Nephron (organoid): ENCODE results near the gene HRG.

Experiments used
- H3K27ac Mint-ChIP-seq, 3 experiments: 2 replicates each; pipeline ENCODE4 v1.8.0; 2020; ENCODE audit warnings: mixed read lengths in 3 of 3, mild to moderate bottlenecking in 2 of 3, moderate library complexity in 1 of 3
- H3K27me3 Mint-ChIP-seq: 2 replicates; pipeline ENCODE4 v1.8.0; 2021; ENCODE audit warnings: low read depth, mild to moderate bottlenecking, moderate library complexity, mixed read lengths
- H3K36me3 Mint-ChIP-seq: 2 replicates; pipeline ENCODE4 v1.8.0; 2020; ENCODE audit warnings: low read depth, mixed read lengths
- H3K4me1 Mint-ChIP-seq: 2 replicates; pipeline ENCODE4 v1.8.0; 2020; ENCODE audit warnings: mixed read lengths
- H3K4me3 Mint-ChIP-seq, 3 experiments: 2 replicates each; pipeline ENCODE4 v1.8.0; 2020; ENCODE audit warnings: mild to moderate bottlenecking in 3 of 3, mixed read lengths in 3 of 3, moderate library complexity in 2 of 3
- H3K9me3 Mint-ChIP-seq: 2 replicates; pipeline ENCODE4 v1.8.0; 2020; ENCODE audit warnings: mixed read lengths
- CTCF ChIP-seq, 3 experiments: fragments of 200-600 bp; sonication (generic); IDR thresholded peaks; one replicate each; pipeline ENCODE4 v1.5.0; 2021; ENCODE audit warnings: antibody characterized with exemption in 3 of 3; ENCODE audit not compliant: unreplicated experiment in 3 of 3

The HRG gene

GRCh38 chr3:186635532-186635931 is 30.3 kb upstream of the HRG start:
- H3K36me3 Mint-ChIP-seq, result no peaks in the 10 kb centered on the region
- no peak overlapping the region for H3K4me3 Mint-ChIP-seq
- H3K4me1 Mint-ChIP-seq, result no peaks in the 10 kb centered on the region
- no peaks in the 10 kb centered on the region for H3K9me3 Mint-ChIP-seq
- peaks cover 19% of the 10 kb centered on the region for H3K27me3 Mint-ChIP-seq
- TF ChIP-seq CTCF (IDR thresholded peaks at IDR 0.05; ENCODE audit: unreplicated experiment in 3 of 3), result no peak
- H3K27ac Mint-ChIP-seq, result no peak overlapping the region

GRCh38 chr3:186636536-186636935 is 29.3 kb upstream of the HRG start:
- H3K4me1 Mint-ChIP-seq, result no peaks in the 10 kb centered on the region
- H3K27me3 Mint-ChIP-seq, result peaks cover 23% of the 10 kb centered on the region
- no peak for TF ChIP-seq CTCF (IDR thresholded peaks at IDR 0.05; ENCODE audit: unreplicated experiment in 3 of 3)
- no peak overlapping the region for H3K4me3 Mint-ChIP-seq
- H3K27ac Mint-ChIP-seq, result no peak overlapping the region
- no peaks in the 10 kb centered on the region for H3K36me3 Mint-ChIP-seq
- no peaks in the 10 kb centered on the region for H3K9me3 Mint-ChIP-seq

GRCh38 chr3:186637686-186638085 is 28.1 kb upstream of the HRG start:
- TF ChIP-seq CTCF (IDR thresholded peaks at IDR 0.05; ENCODE audit: unreplicated experiment in 3 of 3), result no peak
- H3K27me3 Mint-ChIP-seq, result peaks cover 31% of the 10 kb centered on the region
- H3K36me3 Mint-ChIP-seq, result no peaks in the 10 kb centered on the region
- no peak overlapping the region for H3K4me3 Mint-ChIP-seq
- no peak overlapping the region for H3K27ac Mint-ChIP-seq
- H3K9me3 Mint-ChIP-seq, result no peaks in the 10 kb centered on the region
- no peaks in the 10 kb centered on the region for H3K4me1 Mint-ChIP-seq

GRCh38 chr3:186638259-186638658 is 27.6 kb upstream of the HRG start:
- Mint-ChIP-seq H3K27me3 (peaks cover 34% of the 10 kb centered on the region), H3K4me1 (no peaks in the 10 kb centered on the region), H3K27ac (no peak overlapping the region), H3K4me3 (no peak overlapping the region), H3K9me3 (no peaks in the 10 kb centered on the region), H3K36me3 (no peaks in the 10 kb centered on the region)
- no peak for TF ChIP-seq CTCF (IDR thresholded peaks at IDR 0.05; ENCODE audit: unreplicated experiment in 3 of 3)

GRCh38 chr3:186639778-186640472 is 25.9 kb upstream of the HRG start, which contains the start of gene FETUB:
Gene FETUB, plus strand, starts transcription at chr3:186640399. Its CDS starts 62 bp downstream, at chr3:186640461.
- H3K4me3 Mint-ChIP-seq, result no peak within 1 kb of the TSS

More at GRCh38 chr3:186639778-186640472, 25.9 kb upstream of the HRG start, which contains the start of gene FETUB:
- H3K27ac Mint-ChIP-seq, result no peak within 1 kb of the TSS
- TF ChIP-seq CTCF (IDR thresholded peaks at IDR 0.05; ENCODE audit: unreplicated experiment in 3 of 3), result no peak
- H3K9me3 Mint-ChIP-seq, result no peaks in the 10 kb centered on the region
- no peaks in the 10 kb centered on the region for H3K4me1 Mint-ChIP-seq
- no peaks in the 10 kb centered on the region for H3K36me3 Mint-ChIP-seq
- H3K27me3 Mint-ChIP-seq, result peaks cover 39% of the 10 kb centered on the region
